PC-9 (cell line): Measurements from ENCODE around the gene PLEKHA6. TPM values are rescaled to one million over a fixed set of nuclear protein-coding genes. Genes with fewer than 3 reads are reported as not detected.

ENCODE experiments used
- BruUV-seq: library from RNA; stranded (reverse); fragments of 400-500 nt; replicated peaks from 2 replicates; lab custom pipeline; 2021; lab: Mats Ljungman, UMichigan
- CTCF ChIA-PET: fragments of 300-600 bp; sonication (Branson Sonifier 250); formaldehyde crosslinking; loops from one replicate; lab custom pipeline; 2022; ENCODE audit warnings: antibody characterized with exemption; lab: Charles Lee
- POLR2A ChIA-PET: fragments of 300-600 bp; sonication (Branson Sonifier 250); formaldehyde crosslinking; loops from one replicate; lab custom pipeline; 2022; ENCODE audit warnings: antibody characterized with exemption; ENCODE audit not compliant: unreplicated experiment; lab: Charles Lee
- DNase-seq, 2 experiments: peaks; one replicate each; pipeline versions ENCODE4 v3.0.0 to v3.0.0-alpha.2; 2015 to 2022; ENCODE audit warnings: mixed read lengths in 1 of 2
- H2AFZ ChIP-seq: fragments of 200-600 bp; sonication (generic); 2 replicates; pipeline ENCODE4 v1.8.1; 2017; ENCODE audit warnings: antibody characterized with exemption
- H3F3A ChIP-seq: fragments of 200-600 bp; sonication (generic); 2 replicates; pipeline ENCODE4 v1.8.1; 2017; ENCODE audit warnings: antibody characterized with exemption, mild to moderate bottlenecking, low read depth; ENCODE audit not compliant: insufficient read depth
- H3K27ac ChIP-seq: fragments of 200-600 bp; sonication (generic); 2 replicates; pipeline ENCODE4 v1.6.1; 2016; ENCODE audit warnings: mixed run types
- H3K27me3 ChIP-seq: fragments of 200-600 bp; sonication (generic); 2 replicates; pipeline ENCODE4 v1.6.1; 2016; ENCODE audit warnings: low read depth, mixed run types; ENCODE audit not compliant: insufficient read depth
- H3K36me3 ChIP-seq: fragments of 200-600 bp; sonication (generic); 2 replicates; pipeline ENCODE4 v1.6.1; 2016; ENCODE audit warnings: low read depth, mixed run types
- H3K4me1 ChIP-seq: fragments of 200-600 bp; sonication (generic); replicated peaks from 2 replicates; pipeline ENCODE4 v1.6.1; 2016; ENCODE audit warnings: mixed run types; ENCODE audit not compliant: insufficient read depth
- H3K4me2 ChIP-seq: fragments of 200-600 bp; sonication (generic); 2 replicates; pipeline ENCODE4 v1.6.1; 2017; ENCODE audit warnings: mixed run types
- H3K4me3 ChIP-seq: fragments of 200-600 bp; sonication (generic); 2 replicates; pipeline ENCODE4 v1.6.1; 2016; ENCODE audit warnings: mixed run types
- H3K79me2 ChIP-seq: fragments of 200-600 bp; sonication (generic); 2 replicates; pipeline ENCODE4 v1.6.1; 2017; ENCODE audit warnings: low read depth, mixed run types
- H3K9me2 ChIP-seq: fragments of 200-600 bp; sonication (generic); 2 replicates; pipeline ENCODE4 v1.8.1; 2017; ENCODE audit warnings: mild to moderate bottlenecking; ENCODE audit not compliant: insufficient read depth
- H3K9me3 ChIP-seq: fragments of 200-600 bp; sonication (generic); 2 replicates; pipeline ENCODE4 v1.8.1; 2016; ENCODE audit warnings: low read depth; ENCODE audit not compliant: insufficient read depth
- H4K20me1 ChIP-seq: fragments of 200-600 bp; sonication (generic); 2 replicates; pipeline ENCODE4 v1.8.1; 2017; ENCODE audit not compliant: insufficient read depth
- EZH2 ChIP-seq: fragments of 200-600 bp; sonication (generic); IDR thresholded peaks from 2 replicates; pipeline ENCODE4 v1.8.0; 2017; ENCODE audit warnings: antibody characterized with exemption, low read depth
- intact Hi-C: fragments of 100-400 bp; cut with micrococcal nuclease; formaldehyde crosslinking; loops from one replicate; pipeline ENCODE4 v1.10.0; 2022; ENCODE audit not compliant: unreplicated experiment
- total RNA-seq: library from RNA; stranded (reverse); gene quantifications from 2 replicates; pipeline ENCODE4 v1.2.3, GENCODE V29; 2021
- TF ChIP-seq, protein P1 (sequence below): fragments of 200-600 bp; sonication (generic); conservative IDR thresholded peaks from 2 replicates; pipeline ENCODE4 v1.6.1; 2017; ENCODE audit warnings: mixed run types, antibody characterized with exemption, mild to moderate bottlenecking, moderate library complexity

PLEKHA6 gene
- total RNA-seq, 1 experiment from 2014 or later = 52.0 TPM

DNA sequence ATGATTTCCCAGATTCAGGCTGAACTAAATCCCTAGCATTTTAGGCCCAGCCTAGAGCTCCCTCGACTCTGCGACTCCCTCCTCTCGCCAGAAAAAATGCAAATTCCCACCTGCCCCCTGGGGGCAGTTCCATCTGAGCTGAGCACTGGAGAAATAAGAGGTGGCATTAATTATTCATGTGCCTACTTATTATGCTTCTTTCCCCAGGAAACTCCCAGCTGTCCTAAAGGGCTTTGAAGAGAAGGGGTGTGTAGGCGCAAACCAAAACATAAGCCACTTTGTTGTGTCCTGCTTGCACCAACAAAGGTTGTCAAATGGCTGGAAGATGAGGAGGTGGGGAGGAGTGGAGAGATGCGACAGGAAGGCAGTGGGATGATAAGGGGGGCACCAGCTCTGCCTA is 104.5 kb downstream of the PLEKHA6 start:
- ChIA-PET POLR2A (no interaction called here), CTCF (no interaction called here)

DNA sequence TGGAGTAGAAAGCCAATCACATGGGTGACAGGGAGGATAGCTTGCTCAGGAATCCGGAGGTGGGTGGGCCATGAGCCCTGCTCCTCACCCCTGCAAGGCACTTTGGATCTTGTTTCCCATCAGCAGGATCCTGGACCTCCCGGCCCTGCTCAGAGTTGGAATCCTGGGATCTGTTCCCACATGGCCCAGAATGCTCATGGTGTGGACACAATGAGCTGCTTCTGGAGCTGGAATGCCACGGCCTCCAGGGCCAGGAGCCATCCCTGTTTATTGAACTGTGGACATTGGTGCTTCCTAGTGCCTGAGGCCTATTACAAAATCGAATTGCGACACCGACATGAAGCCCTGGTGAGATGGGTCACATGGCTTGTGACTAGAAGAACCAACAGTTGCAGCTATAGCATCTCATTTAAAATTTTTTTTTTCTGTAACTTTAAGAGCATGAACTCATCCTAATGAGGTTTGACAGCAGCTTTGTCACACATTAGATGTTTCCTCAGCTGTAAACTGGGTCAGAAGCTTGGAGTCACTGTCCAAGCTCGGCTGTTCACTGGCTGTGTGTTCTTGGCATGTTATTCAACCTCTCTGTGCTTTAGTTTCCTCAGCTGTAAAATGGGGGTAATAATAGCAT is 105.6 kb downstream of the PLEKHA6 start:
- ChIA-PET POLR2A (no interaction called here), CTCF (interaction anchor here (1.2 kb wide), 1 partner anchor 40 kb away, joined by 3 read pairs; the partner anchor contains the start of gene GOLT1A)
- H3K4me3 ChIP-seq = no peak overlapping the region
- H3K4me1 ChIP-seq = peaks cover 29% of the 10 kb centered on the region
- BruUV-seq = no TSS peak
- DNase-seq = peak; percentile 34 to 90
- peak overlapping the region; percentile 16 for H3K4me2 ChIP-seq
- intact Hi-C loops = no loop called here
- H3K27me3 ChIP-seq = no peaks in the 10 kb centered on the region
- H4K20me1 ChIP-seq = no peaks in the 10 kb centered on the region
- no peak overlapping the region for H2AFZ ChIP-seq
- H3K9me2 ChIP-seq = no peaks in the 10 kb centered on the region
- H3K79me2 ChIP-seq = no peaks in the 10 kb centered on the region
- peaks cover 27% of the 10 kb centered on the region for H3F3A ChIP-seq
- no peak for TF ChIP-seq EZH2
- TF ChIP-seq, protein P1, sequence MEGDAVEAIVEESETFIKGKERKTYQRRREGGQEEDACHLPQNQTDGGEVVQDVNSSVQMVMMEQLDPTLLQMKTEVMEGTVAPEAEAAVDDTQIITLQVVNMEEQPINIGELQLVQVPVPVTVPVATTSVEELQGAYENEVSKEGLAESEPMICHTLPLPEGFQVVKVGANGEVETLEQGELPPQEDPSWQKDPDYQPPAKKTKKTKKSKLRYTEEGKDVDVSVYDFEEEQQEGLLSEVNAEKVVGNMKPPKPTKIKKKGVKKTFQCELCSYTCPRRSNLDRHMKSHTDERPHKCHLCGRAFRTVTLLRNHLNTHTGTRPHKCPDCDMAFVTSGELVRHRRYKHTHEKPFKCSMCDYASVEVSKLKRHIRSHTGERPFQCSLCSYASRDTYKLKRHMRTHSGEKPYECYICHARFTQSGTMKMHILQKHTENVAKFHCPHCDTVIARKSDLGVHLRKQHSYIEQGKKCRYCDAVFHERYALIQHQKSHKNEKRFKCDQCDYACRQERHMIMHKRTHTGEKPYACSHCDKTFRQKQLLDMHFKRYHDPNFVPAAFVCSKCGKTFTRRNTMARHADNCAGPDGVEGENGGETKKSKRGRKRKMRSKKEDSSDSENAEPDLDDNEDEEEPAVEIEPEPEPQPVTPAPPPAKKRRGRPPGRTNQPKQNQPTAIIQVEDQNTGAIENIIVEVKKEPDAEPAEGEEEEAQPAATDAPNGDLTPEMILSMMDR = no peak
- H3K36me3 ChIP-seq = peaks cover 19% of the 10 kb centered on the region; the same call in 1 of the 2 replicates
- H3K9me3 ChIP-seq = no peaks in the 10 kb centered on the region
- H3K27ac ChIP-seq = no peak overlapping the region

More for the DNA sequence above, 104.5 kb downstream of the PLEKHA6 start:
- Histone ChIP-seq H3K79me2 (no peaks in the 10 kb centered on the region), H3K4me2 (no peak overlapping the region), H3K36me3 (peaks cover 11% of the 10 kb centered on the region; the same call in 1 of the 2 replicates), H3K4me1 (peaks cover 29% of the 10 kb centered on the region), H3K9me3 (no peaks in the 10 kb centered on the region), H3K27ac (peak overlapping the region; percentile 11; the same call in 1 of the 2 replicates), H4K20me1 (no peaks in the 10 kb centered on the region), H2AFZ (no peak overlapping the region), H3K27me3 (no peaks in the 10 kb centered on the region), H3K9me2 (no peaks in the 10 kb centered on the region), H3K4me3 (no peak overlapping the region), H3F3A (peaks cover 28% of the 10 kb centered on the region)
- TF ChIP-seq, protein P1 = no peak
- TF ChIP-seq EZH2 = no peak
- DNase-seq = no peak
- no TSS peak for BruUV-seq
- intact Hi-C loops = no loop called here

DNA sequence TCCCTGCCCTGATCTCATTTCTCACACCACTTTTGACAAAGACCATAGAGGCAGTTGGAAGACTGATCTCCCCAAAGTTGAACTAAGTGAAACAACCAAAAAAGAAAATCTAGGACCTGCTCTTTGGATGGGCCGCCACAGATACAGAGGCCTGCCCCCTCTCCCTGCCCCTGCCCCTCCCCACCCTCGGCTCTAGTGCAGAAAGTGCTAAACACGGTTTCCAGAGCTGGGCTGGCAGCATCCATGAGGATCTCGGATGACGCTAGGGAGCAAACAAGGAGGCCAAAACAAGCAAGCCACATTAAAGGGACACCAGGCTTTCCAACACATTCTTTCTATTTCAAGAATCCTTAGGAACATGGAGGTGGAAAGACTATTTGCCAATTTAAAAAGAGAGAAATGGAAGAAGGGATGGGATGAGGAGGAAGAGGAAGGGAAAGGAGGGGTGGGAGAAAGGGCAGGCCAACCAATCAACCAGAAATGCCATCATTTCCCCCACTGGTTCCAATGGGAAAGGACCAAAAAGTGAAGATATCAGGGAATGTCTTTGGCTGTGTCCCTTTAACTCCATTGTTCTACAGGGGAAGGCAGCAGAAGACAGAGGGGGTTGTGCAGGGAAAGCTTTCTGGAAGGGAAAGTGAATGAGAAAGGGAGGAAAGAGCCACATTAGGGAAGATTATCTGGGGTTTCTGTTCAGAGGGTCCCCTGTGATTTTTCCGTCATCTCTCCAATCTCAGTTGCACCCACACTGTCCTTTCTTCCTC is 107.6 kb downstream of the PLEKHA6 start:
- H3K4me3 ChIP-seq = no peak overlapping the region
- H3K27me3 ChIP-seq = no peaks in the 10 kb centered on the region
- no peak overlapping the region for H3K4me2 ChIP-seq
- peaks cover 22% of the 10 kb centered on the region for H3F3A ChIP-seq
- BruUV-seq = no TSS peak
- no peaks in the 10 kb centered on the region for H4K20me1 ChIP-seq
- H3K9me2 ChIP-seq = no peaks in the 10 kb centered on the region
- peaks cover 29% of the 10 kb centered on the region for H3K4me1 ChIP-seq
- peaks cover 17% of the 10 kb centered on the region for H3K36me3 ChIP-seq
- no peak for DNase-seq
- TF ChIP-seq, protein P1 = no peak
- H3K79me2 ChIP-seq = no peaks in the 10 kb centered on the region
- H3K27ac ChIP-seq = no peak overlapping the region
- intact Hi-C loops = no loop called here
- H2AFZ ChIP-seq = no peak overlapping the region
- no peaks in the 10 kb centered on the region for H3K9me3 ChIP-seq
- CTCF ChIA-PET = no interaction called here
- POLR2A ChIA-PET = no interaction called here
